ENCODE results near the gene DLGAP5.
A peak's percentile ranks its signal among the peaks of the same experiment; 100 is the strongest.

Gene DLGAP5

GRCh38 chr14:55107766-55108554 lies 83.4 kb downstream of the DLGAP5 start:
- peak; percentile 82 for DNase-seq

- no peak for DNase-seq
Measured at GRCh38 chr14:55105991-55106390, 85.4 kb downstream of the DLGAP5 start.

GRCh38 chr14:55103971-55104954 lies 87.1 kb downstream of the DLGAP5 start:
- no peak for DNase-seq

GRCh38 chr14:55103005-55103640 lies 88.3 kb downstream of the DLGAP5 start:
- peak; percentile 85 for DNase-seq

- peak; percentile 77 for DNase-seq
Measured at GRCh38 chr14:55102141-55102621, 89.2 kb downstream of the DLGAP5 start.

GRCh38 chr14:55101698-55102097 lies 89.7 kb downstream of the DLGAP5 start:
- DNase-seq, result no peak

GRCh38 chr14:55099756-55100155 lies 91.6 kb downstream of the DLGAP5 start:
- DNase-seq, result no peak

GRCh38 chr14:55098561-55098898 lies 92.9 kb downstream of the DLGAP5 start:
- DNase-seq, result no peak
